Neural cell (in vitro differentiated cells): Measurements from ENCODE around the gene RAB34. TPM values are rescaled to one million over a fixed set of nuclear protein-coding genes. Genes with fewer than 3 reads are reported as not detected.

Experiments
- H2AFZ ChIP-seq: fragments of 200-600, 300-800 bp; sonication (generic), shearing (Covaris generic); 2 replicates; pipeline ENCODE4 v1.6.0; 2014; ENCODE audit warnings: low read depth, mild to moderate bottlenecking, antibody characterized with exemption, low read length, moderate library complexity
- H3F3A ChIP-seq: fragments of 200-600 bp; shearing (Covaris generic); 2 replicates; pipeline ENCODE4 v1.6.1; 2016; ENCODE audit warnings: mild to moderate bottlenecking, moderate library complexity, mixed read lengths, antibody characterized with exemption, low read length; ENCODE audit not compliant: insufficient read depth, poor library complexity, severe bottlenecking
- H3K27ac ChIP-seq: fragments of 200-600, 300-800 bp; sonication (generic), shearing (Covaris generic); 2 replicates; pipeline ENCODE4 v1.5.1; 2014; ENCODE audit warnings: mild to moderate bottlenecking, low read length, moderate library complexity
- H3K27me3 ChIP-seq: fragments of 300-800, 200-600 bp; sonication (generic), shearing (Covaris generic); 2 replicates; pipeline ENCODE4 v1.6.0; 2014; ENCODE audit warnings: mild to moderate bottlenecking, low read depth, low read length, moderate library complexity; ENCODE audit not compliant: insufficient read depth
- H3K36me3 ChIP-seq: fragments of 300-800, 200-600 bp; sonication (generic), shearing (Covaris generic); 2 replicates; pipeline ENCODE4 v1.5.1; 2014; ENCODE audit warnings: mild to moderate bottlenecking, antibody characterized with exemption, low read length, moderate library complexity; ENCODE audit not compliant: insufficient read depth
- H3K4me2 ChIP-seq: fragments of 300-800, 200-600 bp; sonication (generic), shearing (Covaris generic); 2 replicates; pipeline ENCODE4 v1.6.0; 2014; ENCODE audit warnings: mild to moderate bottlenecking, low read length
- H3K4me3 ChIP-seq: fragments of 300-800, 200-600 bp; sonication (generic), shearing (Covaris generic); 2 replicates; pipeline ENCODE4 v1.5.1; 2014; ENCODE audit warnings: mild to moderate bottlenecking, low read length, moderate library complexity
- H3K79me2 ChIP-seq: fragments of 200-600 bp; shearing (Covaris generic); replicated peaks from 2 replicates; pipeline ENCODE4 v1.6.0; 2014; ENCODE audit warnings: mild to moderate bottlenecking, low read length, moderate library complexity; ENCODE audit not compliant: insufficient read depth
- H3K9ac ChIP-seq: fragments of 300-800, 200-600 bp; sonication (generic), shearing (Covaris generic); 2 replicates; pipeline ENCODE4 v1.6.1; 2016; ENCODE audit warnings: mild to moderate bottlenecking, low read length, mixed read lengths
- H3K9me2 ChIP-seq: fragments of 200-600 bp; shearing (Covaris generic); 2 replicates; pipeline ENCODE4 v1.6.1; 2016; ENCODE audit warnings: mild to moderate bottlenecking, low read length, mixed read lengths; ENCODE audit not compliant: insufficient read depth
- H3K9me3 ChIP-seq: fragments of 200-600, 300-800 bp; sonication (generic), shearing (Covaris generic); 2 replicates; pipeline ENCODE4 v1.6.1; 2016; ENCODE audit warnings: mild to moderate bottlenecking, mixed run types, low read length, moderate library complexity, mixed read lengths
- H4K20me1 ChIP-seq: fragments of 200-600 bp; shearing (Covaris generic); 2 replicates; pipeline ENCODE4 v1.6.1; 2016; ENCODE audit warnings: mild to moderate bottlenecking, mixed run types; ENCODE audit not compliant: insufficient read depth
- CTCF ChIP-seq: fragments of 450-650 bp; IDR thresholded peaks from 2 replicates; pipeline ENCODE4 v1.5.1; 2014; ENCODE audit warnings: antibody characterized with exemption, mild to moderate bottlenecking, moderate library complexity; ENCODE audit not compliant: poor library complexity, severe bottlenecking
- EP300 ChIP-seq: fragments of 450-650 bp; conservative IDR thresholded peaks from 2 replicates; pipeline ENCODE4 v1.6.1; 2014; ENCODE audit warnings: antibody characterized with exemption, mild to moderate bottlenecking, moderate library complexity; ENCODE audit not compliant: poor library complexity, severe bottlenecking
- EZH2 ChIP-seq: fragments of 200-600, 300-800 bp; shearing (Covaris generic), sonication (generic); IDR thresholded peaks from 2 replicates; pipeline ENCODE4 v1.6.1; 2014; ENCODE audit warnings: antibody characterized with exemption, low read length, borderline replicate concordance, mild to moderate bottlenecking; ENCODE audit not compliant: insufficient read depth, poor library complexity, severe bottlenecking
- MXI1 ChIP-seq: fragments of 450-650 bp; conservative IDR thresholded peaks from 2 replicates; pipeline ENCODE4 v1.6.1; 2014; ENCODE audit warnings: antibody characterized with exemption, mild to moderate bottlenecking; ENCODE audit not compliant: poor library complexity, severe bottlenecking
- POLR2AphosphoS5 ChIP-seq: IDR thresholded peaks from 2 replicates; pipeline ENCODE4 v1.6.1; 2012
- RAD21 ChIP-seq: fragments of 450-650 bp; conservative IDR thresholded peaks from 2 replicates; pipeline ENCODE4 v1.6.1; 2014; ENCODE audit warnings: antibody characterized with exemption, mild to moderate bottlenecking, moderate library complexity
- REST ChIP-seq: IDR thresholded peaks from 2 replicates; pipeline ENCODE4 v1.6.1; 2012; ENCODE audit warnings: borderline replicate concordance
- SMC3 ChIP-seq: fragments of 450-650 bp; conservative IDR thresholded peaks from 2 replicates; pipeline ENCODE4 v1.6.1; 2014; ENCODE audit warnings: antibody characterized with exemption, mild to moderate bottlenecking, moderate library complexity; ENCODE audit not compliant: poor library complexity
- TAF1 ChIP-seq: IDR thresholded peaks from 2 replicates; pipeline ENCODE4 v1.6.1; 2012; ENCODE audit warnings: low read depth
- polyA plus RNA-seq: library from polyadenylated mRNA; depleted of rRNA; stranded (reverse); fragments of >200 nt; gene quantifications from 2 replicates; pipeline ENCODE4 v1.2.3, GENCODE V29; 2014

RAB34 gene
- polyA plus RNA-seq, 1 donor from 2014 or later = 9.3 TPM

GRCh38 chr17:28714281-28714680, 3.4 kb downstream of the RAB34 start:
- H3F3A ChIP-seq = peaks cover 3% of the 10 kb centered on the region
- no peak overlapping the region for H3K27ac ChIP-seq
- H4K20me1 ChIP-seq = no peaks in the 10 kb centered on the region
- H3K36me3 ChIP-seq = no peaks in the 10 kb centered on the region
- H3K9me2 ChIP-seq = no peaks in the 10 kb centered on the region
- peaks cover 28% of the 10 kb centered on the region for H3K27me3 ChIP-seq
- no peak overlapping the region for H3K4me3 ChIP-seq
- H3K9ac ChIP-seq = no peak overlapping the region
- H2AFZ ChIP-seq = no peak overlapping the region
- H3K79me2 ChIP-seq = no peaks in the 10 kb centered on the region
- H3K9me3 ChIP-seq = no peaks in the 10 kb centered on the region
- TF ChIP-seq TAF1 (no peak), REST (no peak), SMC3 (no peak), CTCF (no peak), POLR2AphosphoS5 (no peak), RAD21 (no peak), MXI1 (no peak), EZH2 (no peak), EP300 (no peak)
- H3K4me2 ChIP-seq = no peak overlapping the region

DNA sequence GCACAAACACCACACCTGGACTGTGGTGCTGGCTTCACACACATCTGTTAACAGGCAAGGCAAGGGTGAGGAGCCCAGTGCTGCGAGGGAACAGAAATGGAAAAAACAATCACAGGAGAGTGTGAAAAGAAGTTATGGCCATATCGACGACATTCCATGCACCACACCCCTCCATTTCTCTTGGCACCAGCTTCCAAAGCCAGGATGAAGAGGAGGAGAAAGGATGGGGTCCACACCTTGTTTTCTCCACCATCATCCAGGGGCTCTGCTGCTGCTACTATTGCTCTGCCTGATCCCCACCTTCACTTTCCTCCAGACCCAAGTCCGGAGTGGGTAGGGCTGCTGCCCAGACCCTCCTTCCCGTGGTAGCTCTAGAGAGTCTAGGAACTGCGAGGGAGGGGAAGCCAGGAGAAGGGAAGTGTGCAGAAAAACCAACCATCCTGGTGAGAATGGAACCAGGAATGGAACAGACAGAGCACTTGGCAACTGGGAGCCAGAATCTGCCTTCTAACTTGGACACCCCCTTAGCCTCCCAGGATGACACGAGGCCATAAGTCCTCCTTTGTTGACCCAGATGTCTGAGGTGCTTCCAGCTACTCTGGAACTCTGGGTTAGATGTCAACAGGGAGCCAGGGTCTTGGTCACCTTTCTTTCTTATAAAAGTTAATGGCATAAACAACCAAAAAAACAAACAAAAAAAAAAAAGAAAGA, 4.8 kb downstream of the RAB34 start:
- Histone ChIP-seq H3K4me2 (no peak overlapping the region), H3F3A (peaks cover 3% of the 10 kb centered on the region), H3K9ac (no peak overlapping the region), H3K27me3 (peaks cover 20% of the 10 kb centered on the region), H3K9me3 (no peaks in the 10 kb centered on the region), H2AFZ (no peak overlapping the region), H4K20me1 (no peaks in the 10 kb centered on the region), H3K36me3 (no peaks in the 10 kb centered on the region), H3K9me2 (no peaks in the 10 kb centered on the region), H3K4me3 (no peak overlapping the region), H3K79me2 (no peaks in the 10 kb centered on the region), H3K27ac (no peak overlapping the region)
- TF ChIP-seq EZH2 (no peak), REST (no peak), RAD21 (no peak), SMC3 (no peak), CTCF (no peak), POLR2AphosphoS5 (no peak), TAF1 (no peak), MXI1 (no peak)
